Measurements from ENCODE around the gene IL34.

Gene IL34

DNA sequence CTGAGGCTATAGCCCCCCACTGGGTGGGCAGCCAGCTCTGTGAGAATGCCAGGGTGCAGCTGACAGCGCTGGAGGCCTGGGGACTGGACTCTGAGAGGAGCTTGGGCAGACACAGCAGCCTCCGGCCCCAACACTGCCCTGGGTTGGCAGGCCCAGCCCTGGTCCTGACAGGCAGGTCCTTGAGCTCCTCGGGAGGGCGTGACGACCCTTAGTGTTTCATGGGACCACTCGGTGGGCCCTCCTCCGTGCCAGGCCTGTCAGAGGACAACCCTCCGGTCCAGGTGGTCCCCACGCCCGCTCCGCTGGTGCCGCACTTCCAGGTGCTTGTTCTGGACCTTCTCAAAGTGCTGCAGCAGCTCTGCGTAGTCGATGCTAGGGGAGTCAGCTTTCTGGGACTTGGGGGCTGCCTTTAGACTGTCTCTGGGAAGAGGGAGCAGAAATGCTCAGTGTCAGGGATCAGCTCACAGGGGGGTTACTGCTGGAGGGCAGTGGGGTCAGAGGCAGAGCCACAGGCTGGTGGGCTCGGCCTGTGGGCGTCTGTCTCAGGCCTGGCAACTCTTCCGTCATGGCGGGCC lies 41.4 kb downstream of the IL34 start:
- no peak for DNase-seq (ENCODE audit: low read depth in 1 of 2, low spot score in 1 of 2)

DNA sequence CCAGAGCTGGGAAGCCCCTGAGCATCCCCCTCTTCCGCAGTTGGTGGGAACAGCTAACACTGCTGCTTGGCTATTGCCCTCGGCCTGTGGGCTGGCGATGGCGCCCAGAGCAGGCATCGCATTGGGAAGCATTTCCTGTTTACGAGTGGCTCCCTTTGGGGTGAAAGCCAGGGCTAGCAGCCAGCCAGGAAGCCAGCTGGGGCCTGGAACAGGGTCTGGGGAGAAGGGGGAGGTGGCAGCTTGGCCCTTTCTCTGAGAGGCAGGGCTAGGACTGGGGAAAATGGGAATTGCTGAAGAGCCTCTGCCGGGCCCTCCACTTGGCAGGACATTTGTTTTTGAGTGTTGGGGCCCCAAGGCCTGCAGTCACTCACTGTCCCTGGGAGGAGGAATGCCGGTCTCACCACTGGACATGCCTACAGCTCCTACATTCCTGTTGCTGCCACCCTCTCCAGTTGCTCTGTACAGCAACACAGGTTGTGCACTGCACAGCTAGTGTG lies 41.9 kb downstream of the IL34 start:
- no peak for DNase-seq (ENCODE audit: low read depth in 1 of 2, low spot score in 1 of 2)

- no peak for DNase-seq (ENCODE audit: low read depth in 1 of 2, low spot score in 1 of 2)
These were observed 42.9 kb downstream of the IL34 start for GRCh38 chr16:70689035-70689969.

DNA sequence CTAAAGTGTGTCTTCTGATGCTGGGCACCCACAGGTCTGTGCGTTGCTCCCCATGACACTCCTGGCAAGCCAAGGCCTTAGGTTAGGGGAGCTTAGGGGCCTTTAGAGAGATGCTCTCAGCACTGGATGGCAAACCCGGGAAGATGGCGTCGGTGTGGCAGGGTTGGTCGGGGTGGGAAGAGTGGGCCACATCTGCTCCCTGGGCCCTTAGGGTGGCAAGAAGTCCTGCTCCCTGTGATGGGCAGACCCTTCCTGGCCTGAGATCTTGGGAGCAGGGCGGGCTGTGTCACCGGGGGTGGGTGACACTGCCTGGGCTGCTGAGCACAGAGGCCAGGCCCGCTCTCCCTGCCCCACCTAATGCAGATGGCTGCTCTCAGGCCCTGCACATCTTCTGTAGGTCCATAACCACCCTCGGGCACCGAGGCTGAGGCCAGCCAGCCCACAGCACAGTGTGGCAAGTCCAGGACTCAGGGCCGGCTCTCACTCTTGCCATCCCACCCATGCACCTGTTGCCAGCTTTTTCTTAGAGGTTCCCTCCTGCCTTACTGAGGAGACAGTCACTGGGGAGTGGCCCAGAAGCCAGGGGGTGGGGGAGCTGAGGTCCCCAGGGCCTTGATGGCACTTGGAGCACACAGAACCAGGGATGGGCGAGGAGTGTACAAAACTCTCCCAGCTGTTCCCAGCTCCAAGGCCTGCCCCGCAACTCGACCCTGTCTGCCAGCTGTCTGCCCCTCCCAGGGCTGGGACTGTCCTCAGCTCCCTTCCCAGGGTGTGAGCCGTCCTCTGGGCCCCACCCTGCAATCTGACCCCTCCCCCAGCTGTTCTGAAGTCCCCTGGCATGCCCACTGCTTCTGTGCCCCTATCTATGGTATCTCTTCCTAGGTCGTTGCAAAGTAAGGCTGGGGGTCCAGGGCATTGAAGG lies 43.9 kb downstream of the IL34 start:
- DNase-seq (ENCODE audit: low read depth in 1 of 2, low spot score in 1 of 2) = no peak

DNA sequence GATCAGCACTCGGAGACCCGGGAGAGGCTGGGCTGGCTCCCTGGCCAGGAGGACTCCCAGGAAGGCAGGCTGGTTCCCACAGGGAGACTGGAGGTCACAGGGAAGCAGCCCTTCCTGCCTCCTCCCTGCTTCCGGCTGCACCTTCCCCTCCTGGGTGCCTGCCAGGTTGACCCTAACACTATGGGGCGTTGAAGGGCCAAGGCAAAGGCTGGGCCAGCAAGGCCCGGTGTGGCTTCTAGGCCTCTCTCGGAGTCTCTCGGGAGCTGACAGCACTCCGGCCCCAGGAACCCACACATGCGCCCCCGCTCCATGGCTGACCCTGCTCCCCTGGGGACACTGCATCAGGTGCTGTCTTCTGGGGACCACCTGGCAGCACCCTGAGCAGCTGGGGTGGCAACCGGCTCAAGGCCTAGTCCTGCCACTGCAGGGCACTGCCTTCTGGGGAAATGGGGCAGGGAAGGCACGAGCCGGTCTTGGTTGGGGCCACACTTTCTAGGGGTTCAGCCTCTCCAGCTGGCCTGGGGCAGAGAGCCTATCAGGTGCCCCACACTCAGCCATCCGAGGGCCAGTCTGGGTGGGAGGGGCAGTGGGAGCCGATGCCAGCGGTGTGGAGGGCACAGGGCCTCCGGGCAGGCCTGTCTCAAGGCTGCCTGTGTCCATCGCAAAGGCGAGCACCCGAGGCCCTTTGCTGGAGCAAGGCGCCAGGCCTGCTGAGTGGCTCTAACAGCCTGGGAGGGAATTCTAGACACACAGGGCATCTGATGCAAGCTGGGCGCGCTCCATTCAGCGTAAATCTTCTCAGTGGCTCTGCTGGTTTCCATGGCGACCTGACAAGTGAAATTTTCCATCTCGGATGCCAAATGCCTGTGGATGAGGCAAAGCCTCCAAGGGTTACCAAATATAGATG lies 45.1 kb downstream of the IL34 start:
- no peak for DNase-seq (ENCODE audit: low read depth in 1 of 2, low spot score in 1 of 2)

DNA sequence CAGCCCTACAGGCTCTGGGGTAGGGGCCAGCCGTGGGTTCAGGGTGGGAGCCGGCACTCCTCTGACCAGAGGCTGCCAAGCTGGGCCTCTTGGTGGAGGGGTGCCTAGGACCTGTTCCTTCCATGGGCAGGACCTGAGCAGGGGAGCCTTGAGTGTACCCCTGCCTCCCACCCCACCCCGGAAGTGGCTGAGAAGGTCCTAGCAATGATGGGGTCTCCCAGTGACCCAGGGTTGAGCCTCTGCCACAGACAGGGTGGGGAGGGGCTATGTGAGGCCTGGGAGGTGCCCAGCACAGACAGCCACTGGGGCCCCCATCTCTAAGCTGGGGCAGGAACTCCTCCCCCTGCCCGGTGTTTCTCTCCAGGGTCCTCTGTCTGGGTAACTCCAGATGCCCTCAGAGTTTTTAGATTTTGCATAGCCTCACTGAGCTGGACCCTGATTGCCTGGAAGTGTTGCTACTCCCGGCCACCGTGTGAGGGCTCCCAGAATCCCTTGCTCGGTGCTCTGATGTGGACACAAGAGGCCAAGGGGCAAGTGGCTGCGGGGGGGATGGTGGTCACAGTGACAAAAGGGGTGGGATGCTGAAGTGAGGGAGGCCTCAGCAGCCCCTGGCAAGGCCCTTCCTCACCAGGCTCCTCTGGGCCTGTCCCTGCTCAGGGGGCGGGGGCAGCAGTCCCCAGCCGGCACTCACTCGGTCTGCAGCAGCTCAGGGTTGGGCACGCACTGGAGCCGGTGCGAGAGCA lies 45.9 kb downstream of the IL34 start:
- no peak for DNase-seq (ENCODE audit: low read depth in 1 of 2, low spot score in 1 of 2)

GRCh38 chr16:70692873-70693671 lies 46.7 kb downstream of the IL34 start:
- DNase-seq (ENCODE audit: low read depth in 1 of 2, low spot score in 1 of 2) = no peak

DNA sequence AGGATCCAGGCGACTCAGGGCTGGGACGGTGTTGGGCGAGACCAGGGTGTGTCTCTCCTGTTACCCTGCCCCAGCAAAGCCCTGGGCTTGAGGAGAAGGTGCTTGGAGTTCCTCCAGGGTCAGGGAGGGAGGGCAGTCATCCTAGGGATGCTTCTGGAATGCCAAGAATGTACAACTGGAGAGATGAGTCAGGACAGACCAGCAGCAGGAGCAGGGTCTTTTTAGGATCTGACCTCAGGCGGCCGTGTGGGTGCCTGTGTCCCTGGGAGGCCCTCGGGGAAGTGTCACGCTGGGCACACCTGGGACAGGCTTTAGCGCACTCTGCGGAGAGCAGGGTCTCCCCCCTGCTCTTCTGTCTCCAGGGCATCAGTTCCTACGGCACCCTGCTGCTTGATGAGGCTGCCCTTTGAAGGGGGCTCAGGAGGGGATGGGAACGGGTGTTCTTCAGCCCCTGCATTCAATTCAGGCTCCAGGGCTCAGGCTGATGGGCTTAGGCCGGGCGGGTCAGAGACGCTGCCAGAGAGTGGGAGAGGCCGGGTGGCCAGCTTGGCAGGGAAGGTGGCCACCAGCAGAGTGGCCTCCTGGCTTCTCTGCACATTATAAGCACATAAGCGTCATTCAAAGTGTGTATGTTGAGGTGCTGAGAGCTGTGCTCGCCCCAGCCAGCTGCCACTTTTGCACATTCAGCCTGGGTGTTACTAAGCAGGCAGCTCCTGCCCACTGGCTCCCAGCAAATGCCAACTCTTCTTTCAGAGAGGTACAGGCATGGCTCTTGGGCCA lies 47.9 kb downstream of the IL34 start:
- no peak for DNase-seq (ENCODE audit: low read depth in 1 of 2, low spot score in 1 of 2)

GRCh38 chr16:70694868-70695218 lies 48.5 kb downstream of the IL34 start:
- no peak for DNase-seq (ENCODE audit: low read depth in 1 of 2, low spot score in 1 of 2)

DNA sequence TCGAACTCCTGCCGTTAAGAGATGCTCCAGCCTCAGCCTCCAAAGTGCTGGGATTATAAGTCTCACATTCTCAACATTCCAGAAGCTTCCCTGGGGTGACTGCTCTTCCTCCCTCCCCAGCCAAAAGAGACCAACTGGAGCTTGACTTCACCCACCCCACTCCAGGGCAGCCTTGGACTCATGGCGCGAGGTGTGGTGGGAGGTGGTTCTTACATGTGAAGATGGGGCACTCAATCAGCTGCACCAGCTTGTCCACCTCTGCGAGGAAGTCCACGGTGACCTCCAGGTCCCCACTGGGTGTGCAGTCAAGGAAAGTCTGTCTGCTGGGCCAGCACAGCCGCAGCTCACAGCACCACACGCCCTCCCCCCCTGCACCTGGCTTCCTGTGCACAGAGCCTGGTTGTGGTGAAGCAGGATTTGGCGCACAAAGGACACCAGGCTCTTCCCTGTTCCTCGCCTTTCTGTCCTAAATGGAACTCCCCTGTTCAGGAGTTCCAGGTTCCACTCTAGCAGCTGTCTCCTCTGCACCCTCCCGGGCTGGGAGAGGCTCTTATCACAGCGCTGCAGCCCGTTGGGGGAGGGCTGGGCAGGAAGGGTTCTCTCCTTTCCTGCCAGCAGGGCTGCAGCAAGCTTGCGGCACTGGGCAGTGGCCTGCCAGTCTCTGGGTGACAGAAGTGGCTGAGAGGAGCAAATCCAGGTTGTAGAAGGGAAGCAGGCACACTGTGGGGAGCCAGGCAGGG lies 49.1 kb downstream of the IL34 start:
- no peak for DNase-seq (ENCODE audit: low read depth in 1 of 2, low spot score in 1 of 2)

DNA sequence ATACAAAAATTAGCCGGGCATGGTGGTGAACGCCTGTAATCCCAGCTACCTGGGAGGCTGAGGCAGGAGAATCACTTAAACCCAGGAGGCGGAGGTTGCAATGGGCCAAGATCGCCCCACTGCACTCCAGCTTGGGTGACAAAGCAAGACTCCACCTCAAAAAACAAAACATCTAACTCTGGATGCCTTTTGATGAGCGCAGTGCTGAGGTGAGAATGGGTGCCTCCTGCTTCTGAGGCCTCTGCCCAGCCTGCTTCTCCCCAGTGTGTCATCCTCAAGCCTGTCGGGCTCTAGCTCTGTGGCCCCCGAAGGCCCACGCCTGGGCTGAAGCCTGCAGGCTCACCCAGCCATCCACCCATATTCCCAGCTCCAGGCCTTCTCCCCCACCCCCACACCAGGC lies 50.0 kb downstream of the IL34 start:
- DNase-seq (ENCODE audit: low read depth in 1 of 2, low spot score in 1 of 2) = no peak

GRCh38 chr16:70696952-70697593 lies 50.7 kb downstream of the IL34 start:
- DNase-seq (ENCODE audit: low read depth in 1 of 2, low spot score in 1 of 2) = no peak

DNA sequence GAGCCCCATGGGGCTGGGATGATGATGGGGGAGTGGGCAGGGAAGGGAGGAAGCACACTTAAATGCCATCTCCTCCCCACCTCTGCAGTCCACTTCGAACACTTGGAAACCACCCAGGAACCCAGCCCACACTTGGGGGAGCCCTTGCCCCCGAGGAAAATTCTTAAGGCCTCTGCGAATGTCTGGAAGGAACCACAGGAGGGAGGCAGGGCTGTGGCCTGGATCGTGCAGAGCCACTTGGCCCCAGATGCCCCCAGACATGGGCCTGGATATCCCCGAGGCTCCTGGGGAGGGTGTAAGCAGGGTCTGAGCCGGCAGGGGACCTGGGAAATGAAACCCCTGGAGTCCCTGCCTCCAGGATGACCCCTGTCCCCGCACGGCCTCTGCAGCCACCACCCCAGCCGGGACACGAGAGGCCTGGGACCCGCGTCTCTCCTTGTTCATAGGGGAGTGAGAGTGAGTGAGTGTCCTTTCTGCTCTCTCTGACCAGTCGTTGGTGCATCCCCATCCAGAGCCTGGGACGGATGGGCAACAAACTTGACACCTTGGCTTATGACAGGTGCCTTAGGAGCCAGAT lies 51.3 kb downstream of the IL34 start:
- DNase-seq (ENCODE audit: low read depth in 1 of 2, low spot score in 1 of 2) = no peak

DNA sequence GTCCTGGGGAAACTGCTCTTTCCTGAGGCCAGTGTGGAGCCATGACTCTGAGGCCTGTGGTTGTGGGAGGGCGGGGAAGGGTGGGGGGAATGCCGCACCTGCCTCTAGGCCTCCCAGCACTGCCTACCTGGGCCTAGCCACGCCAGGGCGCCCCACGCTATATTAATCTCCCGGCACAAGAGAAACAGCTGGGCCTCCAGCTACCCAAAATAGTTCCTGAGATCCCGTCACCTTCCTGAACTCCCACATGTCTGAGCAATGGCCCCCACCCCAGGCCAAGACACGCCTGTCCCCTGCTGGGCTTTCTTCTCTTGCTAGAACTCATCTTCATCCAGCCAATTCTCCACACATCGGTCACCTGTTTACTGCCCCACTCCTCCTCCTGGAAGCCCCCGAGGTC lies 52.5 kb downstream of the IL34 start:
- no peak for DNase-seq (ENCODE audit: low read depth in 1 of 2, low spot score in 1 of 2)

- no peak for DNase-seq (ENCODE audit: low read depth in 1 of 2, low spot score in 1 of 2)
These were observed 53.3 kb downstream of the IL34 start for GRCh38 chr16:70699696-70700095.

DNA sequence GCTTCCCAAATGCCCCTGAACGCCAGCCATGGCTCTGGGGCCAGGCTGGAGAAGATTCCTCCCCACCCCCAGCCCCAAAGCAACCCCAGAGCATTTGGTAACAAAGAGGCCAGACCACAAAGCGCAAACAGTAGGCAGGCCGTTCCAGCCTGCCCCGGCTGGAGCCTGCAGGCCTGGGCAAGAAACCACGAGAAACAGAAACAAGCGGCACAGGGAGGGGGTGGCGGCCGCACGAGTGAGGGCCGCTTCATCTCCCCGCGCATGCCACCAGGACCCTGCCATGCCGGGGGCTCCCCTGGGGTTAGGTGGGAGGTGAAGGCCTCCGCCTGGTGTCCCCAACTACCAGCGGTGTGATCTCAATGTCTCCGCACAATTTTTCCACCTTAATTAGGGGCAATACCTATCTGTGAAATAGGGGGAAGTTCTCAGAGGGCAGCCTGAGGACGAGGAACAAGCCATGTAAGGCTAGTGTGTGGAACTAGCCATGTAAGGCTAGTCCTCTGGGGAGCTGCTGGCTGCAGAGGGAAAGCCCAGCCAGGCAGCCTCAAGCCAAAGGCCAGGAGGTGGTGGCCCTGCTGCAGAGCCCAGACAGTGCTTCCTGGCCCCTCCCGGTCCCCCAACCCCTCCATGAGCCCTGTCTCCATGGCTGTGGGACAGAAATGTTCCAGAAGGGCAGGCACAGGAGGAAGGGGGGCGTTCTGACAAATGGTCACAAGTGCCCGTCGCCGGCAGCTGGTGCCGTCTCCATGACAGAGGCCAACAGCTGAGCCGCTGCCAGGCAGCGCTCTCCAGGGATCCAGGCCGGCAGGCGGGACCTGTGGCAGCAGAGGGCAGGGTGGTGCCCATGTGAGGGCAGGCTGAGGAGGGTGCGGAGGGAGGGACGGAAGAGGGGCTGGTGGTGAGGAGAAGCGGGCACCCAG lies 54.0 kb downstream of the IL34 start:
- DNase-seq (ENCODE audit: low read depth in 1 of 2, low spot score in 1 of 2) = no peak
